Smooth muscle cell (in vitro differentiated cells): ENCODE measurements around the gene APLP2. TPM values are rescaled to one million over a fixed set of nuclear protein-coding genes. Genes with fewer than 3 reads are reported as not detected.

Experiments used
- DNase-seq: peaks from one replicate; lab custom pipeline; 2025; ENCODE audit not compliant: unreplicated experiment; lab: John Stamatoyannopoulos, UW
- H2AFZ ChIP-seq: fragments of 200-600 bp; sonication (generic); 2 replicates; pipeline ENCODE4 v1.6.0; 2016; ENCODE audit warnings: antibody characterized with exemption, low read depth, mild to moderate bottlenecking
- H3F3A ChIP-seq: fragments of 200-600 bp; sonication (generic); 2 replicates; pipeline ENCODE4 v1.6.0; 2017; ENCODE audit warnings: antibody characterized with exemption, low read depth
- H3K27ac ChIP-seq: fragments of 200-600 bp; sonication (generic); 2 replicates; pipeline ENCODE4 v1.5.1; 2016; ENCODE audit warnings: low read depth, mild to moderate bottlenecking
- H3K27me3 ChIP-seq: fragments of 200-600 bp; sonication (generic); 2 replicates; pipeline ENCODE4 v1.6.1; 2016; ENCODE audit warnings: low read depth, mild to moderate bottlenecking
- H3K36me3 ChIP-seq: fragments of 200-600 bp; sonication (generic); 2 replicates; pipeline ENCODE4 v1.5.1; 2016; ENCODE audit warnings: low read depth
- H3K4me1 ChIP-seq: fragments of 200-600 bp; sonication (generic); 2 replicates; pipeline ENCODE4 v1.5.1; 2016; ENCODE audit warnings: low read depth
- H3K4me2 ChIP-seq: fragments of 200-600 bp; sonication (generic); 2 replicates; pipeline ENCODE4 v1.6.0; 2016; ENCODE audit warnings: mild to moderate bottlenecking
- H3K4me3 ChIP-seq: fragments of 200-600 bp; sonication (generic); 2 replicates; pipeline ENCODE4 v1.5.1; 2016; ENCODE audit warnings: mild to moderate bottlenecking
- H3K79me2 ChIP-seq: fragments of 200-600 bp; sonication (generic); 2 replicates; pipeline ENCODE4 v1.6.0; 2016; ENCODE audit warnings: low read depth, mild to moderate bottlenecking
- H3K9ac ChIP-seq: fragments of 200-600 bp; sonication (generic); 2 replicates; pipeline ENCODE4 v1.6.0; 2016; ENCODE audit warnings: low read depth
- H3K9me3 ChIP-seq: fragments of 200-600 bp; sonication (generic); replicated peaks from 2 replicates; pipeline ENCODE4 v1.5.1; 2016; ENCODE audit warnings: low read depth
- H4K20me1 ChIP-seq: fragments of 200-600 bp; sonication (generic); 2 replicates; pipeline ENCODE4 v1.6.0; 2016; ENCODE audit warnings: low read depth
- WGBS: methylation state at CpG from one replicate; pipeline ENCODE4 v1.1.7; 2016; ENCODE audit warnings: low lambda C conversion rate; 5-methylcytosine and 5-hydroxymethylcytosine counted together
- polyA plus RNA-seq: library from polyadenylated mRNA; unstranded; fragments of >200 nt; fragmentation: Nextera tagmentation; extraction: Ambion mirVana; gene quantifications from 2 replicates; pipeline ENCODE4 v1.2.1, GENCODE V29; 2016
- total RNA-seq: library from RNA; depleted of rRNA; stranded (reverse); fragments of >200 nt; gene quantifications from 2 replicates; pipeline ENCODE4 v1.2.3, GENCODE V29; 2014
- TF ChIP-seq, protein P1 (sequence below): fragments of 200-600 bp; sonication (generic); IDR thresholded peaks from 2 replicates; pipeline ENCODE4 v1.5.1; 2017; ENCODE audit warnings: borderline replicate concordance, mild to moderate bottlenecking, antibody characterized with exemption; ENCODE audit not compliant: insufficient read depth, poor library complexity, severe bottlenecking

APLP2 gene
- total and polyA plus RNA-seq, 2 experiments from 2014 or later, result 121 to 146 TPM

DNA sequence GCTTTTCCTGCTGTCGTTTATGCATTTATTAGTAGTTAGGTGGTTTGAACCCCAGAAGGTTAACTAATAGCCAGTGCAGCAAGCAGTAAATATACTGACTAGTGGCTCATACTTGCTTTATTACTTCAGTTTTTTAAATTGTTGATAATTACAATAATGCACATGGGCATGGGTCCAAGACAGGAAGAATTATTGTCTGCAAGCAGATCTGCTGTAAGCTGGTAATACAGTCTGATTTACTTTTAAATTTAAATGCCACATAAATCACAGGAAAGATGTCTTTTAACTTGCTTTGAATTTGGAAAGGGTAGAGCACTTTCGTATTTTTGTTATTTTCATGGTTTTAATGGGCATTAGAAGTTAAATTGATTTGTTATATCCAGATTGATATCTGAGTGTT lies 27.1 kb downstream of the APLP2 start:
- Histone ChIP-seq H3K27ac (no peak overlapping the region), H3F3A (no peaks in the 10 kb centered on the region), H3K4me2 (no peak overlapping the region), H4K20me1 (peaks cover 94% of the 10 kb centered on the region), H3K9ac (no peak overlapping the region), H3K27me3 (peaks cover 72% of the 10 kb centered on the region), H3K4me1 (no peaks in the 10 kb centered on the region), H3K79me2 (peaks cover 42% of the 10 kb centered on the region), H3K9me3 (no peaks in the 10 kb centered on the region), H2AFZ (no peak overlapping the region), H3K4me3 (no peak overlapping the region), H3K36me3 (no peaks in the 10 kb centered on the region)
- no peak for DNase-seq
- TF ChIP-seq, protein P1, sequence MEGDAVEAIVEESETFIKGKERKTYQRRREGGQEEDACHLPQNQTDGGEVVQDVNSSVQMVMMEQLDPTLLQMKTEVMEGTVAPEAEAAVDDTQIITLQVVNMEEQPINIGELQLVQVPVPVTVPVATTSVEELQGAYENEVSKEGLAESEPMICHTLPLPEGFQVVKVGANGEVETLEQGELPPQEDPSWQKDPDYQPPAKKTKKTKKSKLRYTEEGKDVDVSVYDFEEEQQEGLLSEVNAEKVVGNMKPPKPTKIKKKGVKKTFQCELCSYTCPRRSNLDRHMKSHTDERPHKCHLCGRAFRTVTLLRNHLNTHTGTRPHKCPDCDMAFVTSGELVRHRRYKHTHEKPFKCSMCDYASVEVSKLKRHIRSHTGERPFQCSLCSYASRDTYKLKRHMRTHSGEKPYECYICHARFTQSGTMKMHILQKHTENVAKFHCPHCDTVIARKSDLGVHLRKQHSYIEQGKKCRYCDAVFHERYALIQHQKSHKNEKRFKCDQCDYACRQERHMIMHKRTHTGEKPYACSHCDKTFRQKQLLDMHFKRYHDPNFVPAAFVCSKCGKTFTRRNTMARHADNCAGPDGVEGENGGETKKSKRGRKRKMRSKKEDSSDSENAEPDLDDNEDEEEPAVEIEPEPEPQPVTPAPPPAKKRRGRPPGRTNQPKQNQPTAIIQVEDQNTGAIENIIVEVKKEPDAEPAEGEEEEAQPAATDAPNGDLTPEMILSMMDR, result no peak
- WGBS, result 98% methylated on average over 2 of the region's 2 CpGs

DNA sequence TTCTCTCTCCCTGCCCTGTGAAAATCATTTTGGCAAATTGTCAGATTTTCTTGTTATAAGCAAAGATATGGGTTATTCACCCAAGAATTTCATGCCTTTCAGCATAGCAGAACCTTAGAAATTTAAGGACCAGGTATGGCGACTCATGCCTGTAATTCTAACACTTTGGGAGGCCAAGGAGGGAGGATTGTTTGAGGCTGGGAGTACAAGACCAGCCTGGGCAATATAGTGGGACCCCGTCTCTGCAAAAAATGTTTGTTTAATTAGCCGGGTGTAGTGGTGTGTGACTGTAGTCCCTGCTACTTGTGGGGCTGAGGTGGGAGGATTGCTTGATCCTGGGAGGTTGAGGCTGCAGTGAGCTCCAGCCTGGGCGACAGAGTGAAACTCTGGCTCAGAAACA lies 27.6 kb downstream of the APLP2 start:
- no peak overlapping the region for H3K4me3 ChIP-seq
- H3K9me3 ChIP-seq, result no peaks in the 10 kb centered on the region
- TF ChIP-seq, protein P1, result no peak
- H3K4me2 ChIP-seq, result no peak overlapping the region
- no peaks in the 10 kb centered on the region for H3K36me3 ChIP-seq
- H3K4me1 ChIP-seq, result peaks cover 2% of the 10 kb centered on the region
- 99% methylated on average over 4 of the region's 4 CpGs for WGBS
- H3K27me3 ChIP-seq, result peaks cover 76% of the 10 kb centered on the region
- H2AFZ ChIP-seq, result no peak overlapping the region
- peaks cover 42% of the 10 kb centered on the region for H3K79me2 ChIP-seq
- H3K9ac ChIP-seq, result no peak overlapping the region
- no peak overlapping the region for H3K27ac ChIP-seq
- peaks cover 99% of the 10 kb centered on the region for H4K20me1 ChIP-seq
- no peaks in the 10 kb centered on the region for H3F3A ChIP-seq
- DNase-seq, result no peak

DNA sequence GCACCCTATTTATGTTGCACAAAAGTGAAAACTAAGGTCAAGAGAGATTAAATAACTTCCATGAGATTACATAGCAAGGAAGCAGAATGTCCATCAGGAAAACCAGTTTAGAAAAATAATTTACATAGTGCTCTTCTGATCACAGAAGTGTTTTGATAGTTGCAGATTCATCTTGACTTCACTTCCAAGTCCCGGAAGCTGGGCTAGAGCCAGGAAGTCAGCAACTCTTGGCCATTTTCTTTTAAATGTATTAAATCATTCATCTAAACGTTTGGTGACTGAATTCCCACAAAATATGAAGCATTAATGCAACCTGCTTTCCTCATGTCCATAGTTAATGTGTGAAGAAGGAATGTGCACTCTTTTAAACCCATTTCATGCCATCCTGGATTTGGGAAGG lies 29.7 kb downstream of the APLP2 start:
- peaks cover 100% of the 10 kb centered on the region for H4K20me1 ChIP-seq
- H3K4me1 ChIP-seq, result peaks cover 11% of the 10 kb centered on the region
- H3K4me3 ChIP-seq, result no peak overlapping the region
- no peak overlapping the region for H3K27ac ChIP-seq
- no peaks in the 10 kb centered on the region for H3K9me3 ChIP-seq
- peaks cover 3% of the 10 kb centered on the region for H3F3A ChIP-seq
- WGBS, result 94% methylated on average over 2 of the region's 2 CpGs
- no peaks in the 10 kb centered on the region for H3K36me3 ChIP-seq
- peaks cover 38% of the 10 kb centered on the region for H3K79me2 ChIP-seq
- H3K27me3 ChIP-seq, result peaks cover 75% of the 10 kb centered on the region
- H3K9ac ChIP-seq, result no peak overlapping the region
- no peak overlapping the region for H3K4me2 ChIP-seq
- TF ChIP-seq, protein P1, result no peak
- no peak for DNase-seq
- no peak overlapping the region for H2AFZ ChIP-seq

DNA sequence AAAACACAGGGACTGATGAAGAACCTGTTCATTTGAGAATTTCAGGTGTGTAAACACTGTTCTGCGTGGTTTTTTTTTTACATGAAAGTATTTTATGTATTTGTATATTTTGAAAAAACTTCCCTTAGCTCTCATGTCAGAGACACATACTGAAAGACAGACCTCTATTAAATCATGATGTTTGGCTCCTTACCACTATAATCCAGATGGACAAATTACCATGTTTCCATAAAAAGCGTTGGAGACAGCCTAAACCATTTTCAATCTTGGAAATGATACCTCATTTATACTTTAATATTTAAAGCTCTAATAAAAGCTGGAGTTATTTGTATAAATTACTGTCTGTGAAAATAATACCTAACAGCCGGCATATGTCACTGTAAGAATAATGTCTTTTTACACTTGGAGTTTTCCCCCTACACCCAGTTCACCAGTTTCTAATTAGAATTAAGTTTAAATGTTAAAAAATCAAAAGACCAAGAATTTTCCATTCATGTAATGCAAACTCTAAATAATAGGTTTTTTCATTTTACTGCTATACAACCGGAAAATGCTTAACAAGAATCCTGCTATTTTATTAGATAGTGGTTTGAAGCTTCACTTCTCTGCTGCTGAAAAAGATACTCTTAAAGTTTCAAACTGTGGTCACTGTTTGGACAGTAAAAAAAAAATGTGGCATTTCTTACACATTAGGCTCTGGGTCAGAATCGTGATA lies 30.8 kb downstream of the APLP2 start:
- H3K36me3 ChIP-seq, result no peaks in the 10 kb centered on the region
- H3K9ac ChIP-seq, result no peak overlapping the region
- H3K4me2 ChIP-seq, result no peak overlapping the region
- no peak overlapping the region for H2AFZ ChIP-seq
- peaks cover 3% of the 10 kb centered on the region for H3F3A ChIP-seq
- H3K27me3 ChIP-seq, result peaks cover 75% of the 10 kb centered on the region
- no peak overlapping the region for H3K4me3 ChIP-seq
- H3K79me2 ChIP-seq, result peaks cover 36% of the 10 kb centered on the region
- TF ChIP-seq, protein P1, result no peak
- peaks cover 15% of the 10 kb centered on the region for H3K4me1 ChIP-seq
- peaks cover 100% of the 10 kb centered on the region for H4K20me1 ChIP-seq
- 95% methylated on average over 5 of the region's 5 CpGs for WGBS
- no peak for DNase-seq
- no peak overlapping the region for H3K27ac ChIP-seq
- H3K9me3 ChIP-seq, result no peaks in the 10 kb centered on the region
